ENCODE results near the gene INHBB.

The INHBB gene

DNA sequence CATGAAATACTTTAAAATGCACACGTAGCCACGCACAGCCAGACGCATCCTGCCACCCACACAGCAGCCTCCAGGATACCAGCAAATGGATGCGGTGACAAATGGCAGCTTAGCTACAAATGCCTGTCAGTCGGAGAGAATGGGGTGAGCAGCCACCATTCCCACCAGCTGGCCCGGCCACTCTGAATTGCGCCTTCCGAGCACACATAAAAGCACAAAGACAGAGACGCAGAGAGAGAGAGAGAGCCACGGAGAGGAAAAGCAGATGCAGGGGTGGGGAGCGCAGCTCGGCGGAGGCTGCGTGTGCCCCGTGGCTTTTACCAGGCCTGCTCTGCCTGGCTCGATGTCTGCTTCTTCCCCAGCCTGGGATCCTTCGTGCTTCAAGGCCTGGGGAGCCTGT, 4.1 kb downstream of the INHBB start:
- peaks cover 69 to 75% of the 10 kb centered on the region in 2 experiments for H3K27me3 ChIP-seq (ENCODE audit: control insufficient read depth in 1 of 2, insufficient read depth in 1 of 2, low read length in 2 of 2)
- 84% methylated on average over 17 of the region's 17 CpGs for WGBS

DNA sequence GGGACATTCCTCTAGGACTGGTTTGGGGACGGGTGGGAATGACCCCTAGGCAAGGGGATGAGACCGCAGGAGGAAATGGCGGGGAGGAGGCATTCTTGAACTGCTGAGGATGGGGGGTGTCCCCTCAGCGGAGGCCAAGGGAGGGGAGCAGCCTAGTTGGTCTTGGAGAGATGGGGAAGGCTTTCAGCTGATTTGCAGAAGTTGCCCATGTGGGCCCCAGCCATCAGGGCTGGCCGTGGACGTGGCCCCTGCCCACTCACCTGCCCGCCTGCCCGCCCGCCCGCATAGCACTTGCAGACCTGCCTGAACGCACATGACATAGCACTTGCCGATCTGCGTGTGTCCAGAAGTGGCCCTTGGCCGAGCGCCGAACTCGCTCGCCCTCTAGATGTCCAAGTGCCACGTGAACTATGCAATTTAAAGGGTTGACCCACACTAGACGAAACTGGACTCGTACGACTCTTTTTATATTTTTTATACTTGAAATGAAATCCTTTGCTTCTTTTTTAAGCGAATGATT, 4.9 kb downstream of the INHBB start:
- no peak overlapping the region for H2AK5ac ChIP-seq (ENCODE audit: low read length, severe bottlenecking)
- no peak overlapping the region for H4K91ac ChIP-seq (ENCODE audit: low read length)
- peak overlapping the region in 1 of 2 experiments; percentile 8 for H3K4me3 ChIP-seq (ENCODE audit: insufficient read depth in 1 of 2, low read depth in 1 of 2, low read length in 2 of 2)
- H3K79me1 ChIP-seq (replicated peaks; ENCODE audit: low read length, poor library complexity, severe bottlenecking), result no peaks in the 10 kb centered on the region
- no peak overlapping the region for H2BK12ac ChIP-seq (ENCODE audit: low read length in 2 of 2)
- no peak overlapping the region for H3K18ac ChIP-seq (ENCODE audit: low read depth in 1 of 2, low read length in 2 of 2)
- H2BK15ac ChIP-seq (ENCODE audit: low read depth, poor library complexity, severe bottlenecking), result no peak overlapping the region
- WGBS, result 91% methylated on average over 19 of the region's 23 CpGs
- no peak overlapping the region for H2AFZ ChIP-seq (ENCODE audit: low read depth, low read length)
- no peaks in the 10 kb centered on the region for H3K9me3 ChIP-seq (ENCODE audit: control insufficient read depth, low read length)
- no peak overlapping the region for H3K4ac ChIP-seq (ENCODE audit: low read depth in 1 of 2, low read length in 2 of 2)
- no peak overlapping the region for H3K9ac ChIP-seq (ENCODE audit: low read length)
- no peak overlapping the region for H2BK5ac ChIP-seq (ENCODE audit: low read depth, low read length, poor library complexity, severe bottlenecking)
- H3K4me2 ChIP-seq (ENCODE audit: low read length, poor library complexity, severe bottlenecking), result no peak overlapping the region
- peaks cover 76 to 83% of the 10 kb centered on the region in 2 experiments for H3K27me3 ChIP-seq (ENCODE audit: control insufficient read depth in 1 of 2, insufficient read depth in 1 of 2, low read length in 2 of 2)
- H3K23ac ChIP-seq (ENCODE audit: low read length in 2 of 2), result no peak overlapping the region
- DNase-seq, result no peak
- H3K27ac ChIP-seq (ENCODE audit: low read length, poor library complexity, severe bottlenecking), result no peak overlapping the region
- no peak overlapping the region for H4K8ac ChIP-seq (ENCODE audit: low read length)
- no peak overlapping the region for H2BK120ac ChIP-seq (ENCODE audit: low read depth, low read length)
- no peaks in the 10 kb centered on the region for H3K36me3 ChIP-seq (ENCODE audit: control insufficient read depth in 1 of 2, insufficient read depth in 2 of 2, low read depth in 1 of 2, low read length in 2 of 2)
- H3K14ac ChIP-seq (ENCODE audit: low read length in 2 of 2), result no peak overlapping the region
- peaks cover 24% of the 10 kb centered on the region for H3K4me1 ChIP-seq (ENCODE audit: control insufficient read depth, insufficient read depth, low read depth, low read length)

More for the DNA sequence above, 4.1 kb downstream of the INHBB start:
- no peaks in the 10 kb centered on the region for H3K36me3 ChIP-seq (ENCODE audit: control insufficient read depth in 1 of 2, insufficient read depth in 2 of 2, low read depth in 1 of 2, low read length in 2 of 2)
- no peaks in the 10 kb centered on the region for H3K79me1 ChIP-seq (replicated peaks; ENCODE audit: low read length, poor library complexity, severe bottlenecking)
- H3K4ac ChIP-seq (ENCODE audit: low read depth in 1 of 2, low read length in 2 of 2), result no peak overlapping the region
- no peak overlapping the region for H4K91ac ChIP-seq (ENCODE audit: low read length)
- H3K27ac ChIP-seq (ENCODE audit: low read length, poor library complexity, severe bottlenecking), result no peak overlapping the region
- no peak overlapping the region for H3K4me3 ChIP-seq (ENCODE audit: insufficient read depth in 1 of 2, low read depth in 1 of 2, low read length in 2 of 2)
- peaks cover 31% of the 10 kb centered on the region for H3K4me1 ChIP-seq (ENCODE audit: control insufficient read depth, insufficient read depth, low read depth, low read length)
- H3K9me3 ChIP-seq (ENCODE audit: control insufficient read depth, low read length), result no peaks in the 10 kb centered on the region
- no peak overlapping the region for H3K4me2 ChIP-seq (ENCODE audit: low read length, poor library complexity, severe bottlenecking)
- no peak for DNase-seq
- no peak overlapping the region for H2BK15ac ChIP-seq (ENCODE audit: low read depth, poor library complexity, severe bottlenecking)
- no peak overlapping the region for H2BK120ac ChIP-seq (ENCODE audit: low read depth, low read length)
- no peak overlapping the region for H2BK5ac ChIP-seq (ENCODE audit: low read depth, low read length, poor library complexity, severe bottlenecking)
- no peak overlapping the region for H3K14ac ChIP-seq (ENCODE audit: low read length in 2 of 2)
- no peak overlapping the region for H2AK5ac ChIP-seq (ENCODE audit: low read length, severe bottlenecking)
- no peak overlapping the region for H2AFZ ChIP-seq (ENCODE audit: low read depth, low read length)
- no peak overlapping the region for H3K23ac ChIP-seq (ENCODE audit: low read length in 2 of 2)
- no peak overlapping the region for H4K8ac ChIP-seq (ENCODE audit: low read length)
- no peak overlapping the region for H2BK12ac ChIP-seq (ENCODE audit: low read length in 2 of 2)
- no peak overlapping the region for H3K18ac ChIP-seq (ENCODE audit: low read depth in 1 of 2, low read length in 2 of 2)
- H3K9ac ChIP-seq (ENCODE audit: low read length), result no peak overlapping the region

GRCh38 chr2:120352696-120353590, 7.0 kb downstream of the INHBB start:
- no peak overlapping the region for H4K91ac ChIP-seq (ENCODE audit: low read length)
- H3K18ac ChIP-seq (ENCODE audit: low read depth in 1 of 2, low read length in 2 of 2), result no peak overlapping the region
- no peak overlapping the region for H2BK12ac ChIP-seq (ENCODE audit: low read length in 2 of 2)
- H3K4me2 ChIP-seq (ENCODE audit: low read length, poor library complexity, severe bottlenecking), result no peak overlapping the region
- no peak overlapping the region for H4K8ac ChIP-seq (ENCODE audit: low read length)
- no peak overlapping the region for H3K27ac ChIP-seq (ENCODE audit: low read length, poor library complexity, severe bottlenecking)
- H3K4ac ChIP-seq (ENCODE audit: low read depth in 1 of 2, low read length in 2 of 2), result no peak overlapping the region
- no peaks in the 10 kb centered on the region for H3K79me1 ChIP-seq (replicated peaks; ENCODE audit: low read length, poor library complexity, severe bottlenecking)
- no peak overlapping the region for H2BK5ac ChIP-seq (ENCODE audit: low read depth, low read length, poor library complexity, severe bottlenecking)
- H3K36me3 ChIP-seq (ENCODE audit: control insufficient read depth in 1 of 2, insufficient read depth in 2 of 2, low read depth in 1 of 2, low read length in 2 of 2), result no peaks in the 10 kb centered on the region
- no peak overlapping the region for H3K23ac ChIP-seq (ENCODE audit: low read length in 2 of 2)
- 88% methylated on average over 15 of the region's 15 CpGs for WGBS
- no peak overlapping the region for H3K14ac ChIP-seq (ENCODE audit: low read length in 2 of 2)
- H3K4me3 ChIP-seq (ENCODE audit: insufficient read depth in 1 of 2, low read depth in 1 of 2, low read length in 2 of 2), result no peak overlapping the region
- peaks cover 85 to 92% of the 10 kb centered on the region in 2 experiments for H3K27me3 ChIP-seq (ENCODE audit: control insufficient read depth in 1 of 2, insufficient read depth in 1 of 2, low read length in 2 of 2)
- no peak for DNase-seq
- no peak overlapping the region for H2BK120ac ChIP-seq (ENCODE audit: low read depth, low read length)
- no peak overlapping the region for H2AFZ ChIP-seq (ENCODE audit: low read depth, low read length)
- H2AK5ac ChIP-seq (ENCODE audit: low read length, severe bottlenecking), result no peak overlapping the region
- H3K4me1 ChIP-seq (ENCODE audit: control insufficient read depth, insufficient read depth, low read depth, low read length), result peaks cover 9% of the 10 kb centered on the region
- H3K9ac ChIP-seq (ENCODE audit: low read length), result no peak overlapping the region
- no peak overlapping the region for H2BK15ac ChIP-seq (ENCODE audit: low read depth, poor library complexity, severe bottlenecking)
- no peaks in the 10 kb centered on the region for H3K9me3 ChIP-seq (ENCODE audit: control insufficient read depth, low read length)

GRCh38 chr2:120353591-120353898, 7.6 kb downstream of the INHBB start:
- Histone ChIP-seq H3K4ac (ENCODE audit: low read depth in 1 of 2, low read length in 2 of 2) (no peak overlapping the region), H3K18ac (ENCODE audit: low read depth in 1 of 2, low read length in 2 of 2) (no peak overlapping the region), H3K4me1 (ENCODE audit: control insufficient read depth, insufficient read depth, low read depth, low read length) (peaks cover 9% of the 10 kb centered on the region), H3K27me3 (ENCODE audit: control insufficient read depth in 1 of 2, insufficient read depth in 1 of 2, low read length in 2 of 2) (peaks cover 83 to 92% of the 10 kb centered on the region in 2 experiments), H3K23ac (ENCODE audit: low read length in 2 of 2) (no peak overlapping the region), H3K9me3 (ENCODE audit: control insufficient read depth, low read length) (no peaks in the 10 kb centered on the region), H3K4me3 (ENCODE audit: insufficient read depth in 1 of 2, low read depth in 1 of 2, low read length in 2 of 2) (no peak overlapping the region), H2AFZ (ENCODE audit: low read depth, low read length) (no peak overlapping the region), H3K14ac (ENCODE audit: low read length in 2 of 2) (no peak overlapping the region), H3K4me2 (ENCODE audit: low read length, poor library complexity, severe bottlenecking) (no peak overlapping the region), H2AK5ac (ENCODE audit: low read length, severe bottlenecking) (no peak overlapping the region), H4K91ac (ENCODE audit: low read length) (no peak overlapping the region), H3K27ac (ENCODE audit: low read length, poor library complexity, severe bottlenecking) (no peak overlapping the region), H3K9ac (ENCODE audit: low read length) (no peak overlapping the region), H2BK120ac (ENCODE audit: low read depth, low read length) (no peak overlapping the region), H3K36me3 (ENCODE audit: control insufficient read depth in 1 of 2, insufficient read depth in 2 of 2, low read depth in 1 of 2, low read length in 2 of 2) (no peaks in the 10 kb centered on the region), H4K8ac (ENCODE audit: low read length) (no peak overlapping the region), H2BK5ac (ENCODE audit: low read depth, low read length, poor library complexity, severe bottlenecking) (no peak overlapping the region), H2BK15ac (ENCODE audit: low read depth, poor library complexity, severe bottlenecking) (no peak overlapping the region), H3K79me1 (replicated peaks; ENCODE audit: low read length, poor library complexity, severe bottlenecking) (no peaks in the 10 kb centered on the region), H2BK12ac (ENCODE audit: low read length in 2 of 2) (no peak overlapping the region)
- DNase-seq, result no peak
- WGBS, result 88% methylated on average over 5 of the region's 5 CpGs
